SK-N-SH (cell line): ENCODE data around the gene ITGB3BP. TPM values are rescaled to one million over a fixed set of nuclear protein-coding genes. Genes with fewer than 3 reads are reported as not detected.
A peak's percentile ranks its signal among the peaks of the same experiment; 100 is the strongest.

Experiments used
- CTCF ChIA-PET: fragments of 300-600, 350-600 bp; formaldehyde crosslinking; extraction: SDS; loops from one replicate; lab custom pipeline; 2021; lab: Yijun Ruan, JAX
- POLR2A ChIA-PET: fragments of 350-600 bp; sonication (Branson Sonifier 250); formaldehyde crosslinking; extraction: SDS; loops from one replicate; lab custom pipeline; 2020; ENCODE audit warnings: antibody characterized with exemption, inconsistent platforms; lab: Yijun Ruan, JAX
- DNase-seq: peaks from one replicate; pipeline ENCODE4 v3.0.0; 2012
- H2AFZ ChIP-seq: fragments of 200-600 bp; sonication (generic); 2 replicates; pipeline ENCODE4 v1.8.1; 2016; ENCODE audit warnings: antibody characterized with exemption, mild to moderate bottlenecking, low read depth
- H3F3A ChIP-seq: fragments of 200-600 bp; sonication (generic); replicated peaks from 2 replicates; pipeline ENCODE3; 2016; ENCODE audit warnings: antibody characterized with exemption, mild to moderate bottlenecking; ENCODE audit not compliant: insufficient read depth
- H3K27ac ChIP-seq, 2 experiments: fragments of 200-500 bp in 1 of 2; fragments of 200-600 bp in 1 of 2; sonication (Bioruptor generic) in 1 of 2; sonication (generic), shearing (Covaris generic) in 1 of 2; 2 replicates each; pipeline versions ENCODE4 v1.5.1 to v1.6.1; 2014 to 2016; ENCODE audit warnings: low read depth in 2 of 2, inconsistent platforms in 1 of 2, low read length in 1 of 2, mild to moderate bottlenecking in 1 of 2, mixed read lengths in 1 of 2
- H3K27me3 ChIP-seq: fragments of 200-600 bp; sonication (generic), shearing (Covaris generic); 2 replicates; pipeline ENCODE4 v1.6.1; 2016; ENCODE audit warnings: mixed run types; ENCODE audit not compliant: insufficient read depth
- H3K36me3 ChIP-seq, 2 experiments: fragments of 200-500 bp in 1 of 2; fragments of 200-600 bp in 1 of 2; sonication (Bioruptor generic) in 1 of 2; sonication (generic) in 1 of 2; replicated peaks in 1 of 2; 2 replicates each; pipeline versions ENCODE3 to v1.5.1; 2014 to 2016; ENCODE audit warnings: low read length in 1 of 2, mild to moderate bottlenecking in 1 of 2; ENCODE audit not compliant: insufficient read depth in 2 of 2, control insufficient read depth in 1 of 2
- H3K4me1 ChIP-seq, 2 experiments: fragments of 200-500 bp in 1 of 2; fragments of 200-600 bp in 1 of 2; sonication (Bioruptor generic) in 1 of 2; sonication (generic), shearing (Covaris generic) in 1 of 2; 2 replicates each; pipeline versions ENCODE4 v1.5.1 to v1.6.1; 2014 to 2016; ENCODE audit warnings: low read depth in 1 of 2, low read length in 1 of 2, mixed run types in 1 of 2; ENCODE audit not compliant: insufficient read depth in 2 of 2, control insufficient read depth in 1 of 2
- H3K4me2 ChIP-seq: fragments of 200-600 bp; sonication (generic), shearing (Covaris generic); 2 replicates; pipeline ENCODE4 v1.6.1; 2017; ENCODE audit warnings: mixed run types
- H3K4me3 ChIP-seq, 2 experiments: fragments of 200-500 bp in 1 of 2; fragments of 200-600 bp in 1 of 2; sonication (Bioruptor generic) in 1 of 2; sonication (generic), shearing (Covaris generic) in 1 of 2; 2 replicates each; pipeline versions ENCODE4 v1.5.1 to v1.8.1; 2014 to 2016; ENCODE audit warnings: low read depth in 2 of 2, inconsistent platforms in 1 of 2, low read length in 1 of 2, mild to moderate bottlenecking in 1 of 2, mixed read lengths in 1 of 2, moderate library complexity in 1 of 2
- H3K79me2 ChIP-seq: fragments of 200-600 bp; sonication (generic); 2 replicates; pipeline ENCODE4 v1.8.1; 2017; ENCODE audit warnings: mild to moderate bottlenecking; ENCODE audit not compliant: insufficient read depth
- H3K9ac ChIP-seq: fragments of 200-600 bp; sonication (generic); 2 replicates; pipeline ENCODE4 v1.6.1; 2017; ENCODE audit warnings: mixed run types
- H3K9me2 ChIP-seq: fragments of 200-600 bp; sonication (generic); 2 replicates; pipeline ENCODE4 v1.6.1; 2017; ENCODE audit warnings: mixed run types
- H3K9me3 ChIP-seq: fragments of 200-600 bp; sonication (generic); 2 replicates; pipeline ENCODE4 v1.6.1; 2017; ENCODE audit warnings: mixed run types, mild to moderate bottlenecking, moderate library complexity
- H4K20me1 ChIP-seq: fragments of 200-600 bp; sonication (generic); 2 replicates; pipeline ENCODE4 v1.6.1; 2017; ENCODE audit warnings: mild to moderate bottlenecking, mixed run types; ENCODE audit not compliant: insufficient read depth
- CHD2 ChIP-seq: fragments of 150-350 bp; IDR thresholded peaks from 2 replicates; pipeline ENCODE4 v1.6.1; 2018; ENCODE audit warnings: low read length; ENCODE audit not compliant: partially characterized antibody
- ELF1 ChIP-seq: IDR thresholded peaks from 2 replicates; pipeline ENCODE4 v1.4.0; 2012
- EZH2phosphoT487 ChIP-seq: fragments of 200-600 bp; sonication (generic); IDR thresholded peaks from 2 replicates; pipeline ENCODE4 v1.6.1; 2017; ENCODE audit warnings: low read depth, mixed run types, mild to moderate bottlenecking, antibody characterized with exemption, moderate library complexity, borderline replicate concordance
- FOSL2 ChIP-seq: IDR thresholded peaks from 2 replicates; pipeline ENCODE4 v1.4.0; 2012; ENCODE audit warnings: low read depth, mild to moderate bottlenecking, moderate library complexity, borderline replicate concordance
- JUND ChIP-seq: IDR thresholded peaks from 2 replicates; pipeline ENCODE4 v1.4.0; 2012
- MXI1 ChIP-seq: IDR thresholded peaks from 2 replicates; pipeline ENCODE4 v1.6.1; 2012; ENCODE audit warnings: mild to moderate bottlenecking, low read depth, low read length, improper control_type of control experiment
- NFIC ChIP-seq: IDR thresholded peaks from 2 replicates; pipeline ENCODE4 v1.4.0; 2012; ENCODE audit warnings: borderline replicate concordance
- NRF1 ChIP-seq: IDR thresholded peaks from 2 replicates; pipeline ENCODE4 v1.6.1; 2012; ENCODE audit warnings: low read depth, mild to moderate bottlenecking, low read length
- POLR2AphosphoS5 ChIP-seq: IDR thresholded peaks from 2 replicates; pipeline ENCODE4 v1.6.1; 2012; ENCODE audit warnings: low read depth, low read length
- RAD21 ChIP-seq: IDR thresholded peaks from 2 replicates; pipeline ENCODE4 v1.6.1; 2012; ENCODE audit warnings: mild to moderate bottlenecking, low read length
- RFX5 ChIP-seq: IDR thresholded peaks from 2 replicates; pipeline ENCODE4 v1.6.1; 2012; ENCODE audit warnings: mild to moderate bottlenecking, improper control_type of control experiment, low read length
- RXRA ChIP-seq: IDR thresholded peaks from 2 replicates; pipeline ENCODE4 v1.4.0; 2012; ENCODE audit warnings: low read depth, mild to moderate bottlenecking, borderline replicate concordance
- SIN3A ChIP-seq: IDR thresholded peaks from 2 replicates; pipeline ENCODE4 v1.6.1; 2012; ENCODE audit warnings: low read depth, mild to moderate bottlenecking, low read length, moderate library complexity, borderline replicate concordance
- TAF1 ChIP-seq: IDR thresholded peaks from 2 replicates; pipeline ENCODE4 v1.6.1; 2012; ENCODE audit warnings: low read depth, mild to moderate bottlenecking, low read length, moderate library complexity, borderline replicate concordance
- TCF12 ChIP-seq: IDR thresholded peaks from 2 replicates; pipeline ENCODE4 v1.4.0; 2012
- WGBS: methylation state at CpG from one replicate; pipeline ENCODE4 v1.1.6; 2017; ENCODE audit warnings: low lambda C conversion rate; 5-methylcytosine and 5-hydroxymethylcytosine counted together
- polyA plus RNA-seq, 3 experiments: library from polyadenylated mRNA; depleted of rRNA; stranded (reverse); fragments of >200 nt; gene quantifications; 2 replicates each; pipeline ENCODE4 v1.2.3, GENCODE V29; 2012
- TF ChIP-seq, protein P1 (sequence below): IDR thresholded peaks from 2 replicates; pipeline ENCODE4 v1.4.0; 2012; ENCODE audit warnings: low read depth, borderline replicate concordance
- TF ChIP-seq, protein P2 (sequence below): IDR thresholded peaks from 2 replicates; pipeline ENCODE4 v1.4.0; 2012; ENCODE audit warnings: low read depth
- TF ChIP-seq, protein P3 (sequence below): IDR thresholded peaks from 2 replicates; pipeline ENCODE4; 2012

Gene ITGB3BP
- polyA plus RNA-seq, 1 of the 3 experiments (the other 2 are of a cell fraction), result 9.9 TPM

DNA sequence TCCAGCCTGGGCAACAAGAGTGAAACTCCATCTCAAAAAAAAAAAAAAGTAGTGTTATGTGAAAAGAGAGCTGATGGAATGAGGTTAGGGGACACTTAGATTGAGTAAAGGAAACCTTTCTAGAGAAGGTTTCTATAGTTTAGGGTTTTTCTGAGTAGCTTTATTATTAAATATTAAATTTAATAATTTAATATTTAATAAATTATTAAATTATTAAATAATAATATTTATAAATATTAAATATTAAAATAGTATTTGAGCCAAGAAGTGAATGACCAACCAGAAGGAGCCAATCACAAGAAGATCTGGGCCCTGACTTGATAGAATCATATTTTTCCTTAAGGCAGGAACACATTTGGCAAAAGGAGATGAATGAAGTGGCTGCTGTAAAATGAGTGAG lies 104.9 kb downstream of the ITGB3BP start (continued):
- TF ChIP-seq, protein P1, sequence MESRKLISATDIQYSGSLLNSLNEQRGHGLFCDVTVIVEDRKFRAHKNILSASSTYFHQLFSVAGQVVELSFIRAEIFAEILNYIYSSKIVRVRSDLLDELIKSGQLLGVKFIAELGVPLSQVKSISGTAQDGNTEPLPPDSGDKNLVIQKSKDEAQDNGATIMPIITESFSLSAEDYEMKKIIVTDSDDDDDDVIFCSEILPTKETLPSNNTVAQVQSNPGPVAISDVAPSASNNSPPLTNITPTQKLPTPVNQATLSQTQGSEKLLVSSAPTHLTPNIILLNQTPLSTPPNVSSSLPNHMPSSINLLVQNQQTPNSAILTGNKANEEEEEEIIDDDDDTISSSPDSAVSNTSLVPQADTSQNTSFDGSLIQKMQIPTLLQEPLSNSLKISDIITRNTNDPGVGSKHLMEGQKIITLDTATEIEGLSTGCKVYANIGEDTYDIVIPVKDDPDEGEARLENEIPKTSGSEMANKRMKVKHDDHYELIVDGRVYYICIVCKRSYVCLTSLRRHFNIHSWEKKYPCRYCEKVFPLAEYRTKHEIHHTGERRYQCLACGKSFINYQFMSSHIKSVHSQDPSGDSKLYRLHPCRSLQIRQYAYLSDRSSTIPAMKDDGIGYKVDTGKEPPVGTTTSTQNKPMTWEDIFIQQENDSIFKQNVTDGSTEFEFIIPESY, result no peak
- no peak for TF ChIP-seq SIN3A

DNA sequence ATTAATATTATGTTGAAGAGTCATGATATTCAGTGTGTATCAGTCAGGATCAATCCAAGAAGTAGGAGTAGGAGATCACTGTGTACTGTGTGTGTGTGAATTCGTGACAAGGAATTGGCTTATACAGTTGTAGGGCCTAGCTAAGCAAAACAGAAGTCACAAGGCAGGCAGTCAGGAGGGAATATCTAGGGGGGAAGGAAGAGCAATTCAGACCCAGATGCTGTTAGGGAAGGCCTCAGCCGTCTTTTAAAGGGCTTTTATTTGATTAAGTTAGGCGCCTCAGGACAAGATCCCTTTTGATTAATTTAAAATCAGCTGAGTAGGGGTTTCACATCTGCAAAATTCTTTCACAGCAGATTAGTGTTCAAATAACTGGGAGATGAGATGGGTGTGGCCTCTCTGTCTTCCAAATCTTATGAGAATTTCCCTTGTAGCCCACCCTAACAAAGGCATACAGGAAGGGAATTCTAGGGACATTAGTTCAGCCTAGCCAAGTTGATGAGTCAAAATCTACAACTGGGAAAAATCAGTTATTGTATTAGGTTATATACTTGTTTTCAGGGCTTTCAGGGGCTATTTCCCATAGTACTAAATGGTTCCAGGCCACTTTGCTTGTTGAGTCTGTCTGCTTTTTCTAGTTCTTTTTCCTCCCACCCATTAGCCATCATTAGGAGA lies 108.2 kb downstream of the ITGB3BP start:
- Histone ChIP-seq H3K9ac (no peak overlapping the region), H3K36me3 (peaks cover 0 to 7% of the 10 kb centered on the region in 2 experiments), H3K4me2 (no peak overlapping the region), H3K27me3 (no peaks in the 10 kb centered on the region), H2AFZ (no peak overlapping the region), H3K4me3 (no peak overlapping the region), H3K9me3 (no peaks in the 10 kb centered on the region), H4K20me1 (no peaks in the 10 kb centered on the region), H3K27ac (no peak overlapping the region), H3K79me2 (no peaks in the 10 kb centered on the region), H3K4me1 (peaks cover 0 to 2% of the 10 kb centered on the region in 2 experiments; a peak in 2 of 4 replicates), H3K9me2 (no peaks in the 10 kb centered on the region), H3F3A (no peaks in the 10 kb centered on the region)
- DNase-seq, result peak; percentile 27
- TF ChIP-seq JUND (no peak), RAD21 (no peak), RXRA (no peak), TAF1 (no peak), NRF1 (no peak), FOSL2 (no peak), MXI1 (no peak), ELF1 (no peak), CHD2 (no peak), RFX5 (no peak), NFIC (no peak), EZH2phosphoT487 (no peak), POLR2AphosphoS5 (no peak), TCF12 (no peak)
- TF ChIP-seq, protein P2, sequence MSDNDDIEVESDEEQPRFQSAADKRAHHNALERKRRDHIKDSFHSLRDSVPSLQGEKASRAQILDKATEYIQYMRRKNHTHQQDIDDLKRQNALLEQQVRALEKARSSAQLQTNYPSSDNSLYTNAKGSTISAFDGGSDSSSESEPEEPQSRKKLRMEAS, result no peak
- TF ChIP-seq, protein P3, sequence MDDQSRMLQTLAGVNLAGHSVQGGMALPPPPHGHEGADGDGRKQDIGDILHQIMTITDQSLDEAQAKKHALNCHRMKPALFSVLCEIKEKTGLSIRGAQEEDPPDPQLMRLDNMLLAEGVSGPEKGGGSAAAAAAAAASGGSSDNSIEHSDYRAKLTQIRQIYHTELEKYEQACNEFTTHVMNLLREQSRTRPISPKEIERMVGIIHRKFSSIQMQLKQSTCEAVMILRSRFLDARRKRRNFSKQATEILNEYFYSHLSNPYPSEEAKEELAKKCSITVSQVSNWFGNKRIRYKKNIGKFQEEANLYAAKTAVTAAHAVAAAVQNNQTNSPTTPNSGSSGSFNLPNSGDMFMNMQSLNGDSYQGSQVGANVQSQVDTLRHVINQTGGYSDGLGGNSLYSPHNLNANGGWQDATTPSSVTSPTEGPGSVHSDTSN, result no peak
- POLR2A ChIA-PET, result no interaction called here
- 68% methylated on average over 3 of the region's 3 CpGs for WGBS
- CTCF ChIA-PET, result interaction anchor here (0.9 kb wide), 1 partner anchor 11 kb away, joined by 5 read pairs; no protein-coding TSS in a partner anchor
